GM12801 (cell line): ENCODE data around the gene ARF1.

Source experiments
- TF ChIP-seq, protein P1 (sequence below): IDR thresholded peaks from one replicate; pipeline ENCODE4 v1.5.1; 2011; ENCODE audit warnings: control low read depth; ENCODE audit not compliant: insufficient read length; ENCODE audit errors: extremely low read depth

Gene ARF1

DNA sequence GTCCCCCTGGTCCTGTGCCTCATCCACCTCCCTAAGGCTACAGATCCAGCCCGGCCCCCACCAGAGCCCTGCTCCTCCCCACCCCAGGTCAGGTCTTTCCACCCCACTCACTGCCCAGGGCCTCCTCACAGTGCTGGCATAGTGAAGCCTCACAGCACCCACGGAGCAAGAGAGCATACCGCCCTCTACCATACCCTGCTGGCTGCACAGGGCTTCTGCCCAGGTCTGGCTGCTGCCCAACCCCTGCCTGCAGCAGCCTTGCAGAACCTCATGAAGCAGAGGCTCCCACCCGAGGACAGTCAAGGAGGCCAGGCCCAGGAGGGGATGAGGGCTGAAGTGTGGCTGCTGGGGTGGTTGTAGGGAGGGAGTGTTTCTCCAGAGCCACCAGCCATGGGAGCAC lies 19.7 kb upstream of the ARF1 start:
- TF ChIP-seq, protein P1, sequence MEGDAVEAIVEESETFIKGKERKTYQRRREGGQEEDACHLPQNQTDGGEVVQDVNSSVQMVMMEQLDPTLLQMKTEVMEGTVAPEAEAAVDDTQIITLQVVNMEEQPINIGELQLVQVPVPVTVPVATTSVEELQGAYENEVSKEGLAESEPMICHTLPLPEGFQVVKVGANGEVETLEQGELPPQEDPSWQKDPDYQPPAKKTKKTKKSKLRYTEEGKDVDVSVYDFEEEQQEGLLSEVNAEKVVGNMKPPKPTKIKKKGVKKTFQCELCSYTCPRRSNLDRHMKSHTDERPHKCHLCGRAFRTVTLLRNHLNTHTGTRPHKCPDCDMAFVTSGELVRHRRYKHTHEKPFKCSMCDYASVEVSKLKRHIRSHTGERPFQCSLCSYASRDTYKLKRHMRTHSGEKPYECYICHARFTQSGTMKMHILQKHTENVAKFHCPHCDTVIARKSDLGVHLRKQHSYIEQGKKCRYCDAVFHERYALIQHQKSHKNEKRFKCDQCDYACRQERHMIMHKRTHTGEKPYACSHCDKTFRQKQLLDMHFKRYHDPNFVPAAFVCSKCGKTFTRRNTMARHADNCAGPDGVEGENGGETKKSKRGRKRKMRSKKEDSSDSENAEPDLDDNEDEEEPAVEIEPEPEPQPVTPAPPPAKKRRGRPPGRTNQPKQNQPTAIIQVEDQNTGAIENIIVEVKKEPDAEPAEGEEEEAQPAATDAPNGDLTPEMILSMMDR, result no peak

GRCh38 chr1:228063251-228064191 lies 19.0 kb upstream of the ARF1 start:
- TF ChIP-seq, protein P1, result no peak

GRCh38 chr1:228064296-228064695 lies 18.2 kb upstream of the ARF1 start:
- TF ChIP-seq, protein P1, result no peak

- TF ChIP-seq, protein P1, result no peak
These were observed 17.6 kb upstream of the ARF1 start for GRCh38 chr1:228064741-228065542.

DNA sequence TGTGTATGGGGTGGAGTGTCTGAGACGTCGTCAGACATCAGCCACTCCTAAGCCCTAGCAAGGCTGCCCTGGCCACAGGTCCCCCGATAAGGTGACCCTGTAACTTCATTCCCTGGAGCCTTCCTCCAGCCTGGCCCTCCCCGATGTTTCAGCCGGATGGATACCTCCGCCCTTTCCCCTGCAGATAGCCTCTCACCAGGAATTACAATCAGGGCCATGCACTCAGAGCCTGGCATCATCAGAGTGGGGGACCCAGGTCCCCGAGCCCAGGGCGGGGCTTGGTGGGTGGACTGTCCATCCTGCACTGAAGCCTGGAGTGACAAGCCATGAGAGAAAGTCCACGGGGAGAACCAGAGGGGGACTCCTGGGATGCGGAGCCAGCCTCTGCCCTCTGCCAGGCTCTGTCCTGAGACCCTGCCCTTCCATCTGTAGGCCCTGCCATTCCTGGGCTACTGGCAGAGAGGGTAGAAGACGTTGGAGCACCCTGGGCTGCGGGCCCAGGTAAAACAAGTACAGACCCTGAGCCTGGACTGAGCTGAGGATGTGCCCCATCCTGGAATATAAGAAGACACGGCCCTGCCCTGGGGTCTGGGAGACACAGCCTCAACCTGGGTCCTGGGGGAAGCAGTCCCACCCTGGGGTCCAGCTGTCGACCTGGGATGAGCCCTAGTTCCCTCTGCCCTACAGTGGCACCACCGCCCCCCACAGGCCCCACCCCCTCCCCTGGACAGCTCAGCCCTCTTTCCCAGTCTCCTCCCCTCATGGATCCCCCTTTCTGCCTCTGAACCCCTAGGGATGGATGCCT lies 16.8 kb upstream of the ARF1 start:
- TF ChIP-seq, protein P1, result no peak

DNA sequence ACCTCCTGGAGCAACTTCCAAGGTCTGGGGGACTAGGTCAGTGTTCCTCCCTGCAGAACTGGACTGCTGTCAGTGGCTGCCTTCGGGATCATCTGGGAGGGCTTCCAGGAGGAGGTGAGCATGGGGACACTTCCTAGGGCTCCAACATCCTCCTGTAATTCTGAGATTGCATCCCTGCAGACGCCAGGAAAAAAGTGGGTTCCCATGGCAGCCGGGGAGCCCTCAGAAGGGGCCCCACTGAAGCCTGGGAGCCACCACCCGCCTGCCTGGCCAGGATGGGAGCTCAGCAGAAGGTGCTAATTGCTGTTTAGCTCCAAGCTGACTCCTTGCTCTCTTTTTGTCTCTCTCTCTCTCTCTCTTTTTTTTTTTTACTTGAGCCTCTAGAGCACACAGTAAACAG lies 16.1 kb upstream of the ARF1 start:
- TF ChIP-seq, protein P1, result no peak
